D721Med (cell line): ENCODE data around the gene FOXN4.

Experiments used
- DNase-seq: peaks from one replicate; pipeline ENCODE4 v3.0.0; 2011; ENCODE audit warnings: low spot score; ENCODE audit not compliant: insufficient read length
- FAIRE-seq: peaks from 2 replicates; lab custom pipeline; 2011; peaks lifted over from hg19 to GRCh38; lab: Jason Lieb, UNC
- TF ChIP-seq, protein P1 (sequence below): IDR thresholded peaks from 2 replicates; pipeline ENCODE4 v1.5.1; 2012; ENCODE audit warnings: mild to moderate bottlenecking, control low read depth; ENCODE audit not compliant: insufficient read depth; ENCODE audit errors: missing control alignments

FOXN4 gene

GRCh38 chr12:109305547-109305946, 3.5 kb downstream of the FOXN4 start:
- no peak for DNase-seq
- no peak for FAIRE-seq
- TF ChIP-seq, protein P1, sequence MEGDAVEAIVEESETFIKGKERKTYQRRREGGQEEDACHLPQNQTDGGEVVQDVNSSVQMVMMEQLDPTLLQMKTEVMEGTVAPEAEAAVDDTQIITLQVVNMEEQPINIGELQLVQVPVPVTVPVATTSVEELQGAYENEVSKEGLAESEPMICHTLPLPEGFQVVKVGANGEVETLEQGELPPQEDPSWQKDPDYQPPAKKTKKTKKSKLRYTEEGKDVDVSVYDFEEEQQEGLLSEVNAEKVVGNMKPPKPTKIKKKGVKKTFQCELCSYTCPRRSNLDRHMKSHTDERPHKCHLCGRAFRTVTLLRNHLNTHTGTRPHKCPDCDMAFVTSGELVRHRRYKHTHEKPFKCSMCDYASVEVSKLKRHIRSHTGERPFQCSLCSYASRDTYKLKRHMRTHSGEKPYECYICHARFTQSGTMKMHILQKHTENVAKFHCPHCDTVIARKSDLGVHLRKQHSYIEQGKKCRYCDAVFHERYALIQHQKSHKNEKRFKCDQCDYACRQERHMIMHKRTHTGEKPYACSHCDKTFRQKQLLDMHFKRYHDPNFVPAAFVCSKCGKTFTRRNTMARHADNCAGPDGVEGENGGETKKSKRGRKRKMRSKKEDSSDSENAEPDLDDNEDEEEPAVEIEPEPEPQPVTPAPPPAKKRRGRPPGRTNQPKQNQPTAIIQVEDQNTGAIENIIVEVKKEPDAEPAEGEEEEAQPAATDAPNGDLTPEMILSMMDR, result no peak

GRCh38 chr12:109304485-109304884, 4.6 kb downstream of the FOXN4 start:
- FAIRE-seq (no peak), DNase-seq (no peak)
- TF ChIP-seq, protein P1, result no peak

GRCh38 chr12:109302770-109303169, 6.3 kb downstream of the FOXN4 start:
- no peak for FAIRE-seq
- TF ChIP-seq, protein P1, result no peak

DNA sequence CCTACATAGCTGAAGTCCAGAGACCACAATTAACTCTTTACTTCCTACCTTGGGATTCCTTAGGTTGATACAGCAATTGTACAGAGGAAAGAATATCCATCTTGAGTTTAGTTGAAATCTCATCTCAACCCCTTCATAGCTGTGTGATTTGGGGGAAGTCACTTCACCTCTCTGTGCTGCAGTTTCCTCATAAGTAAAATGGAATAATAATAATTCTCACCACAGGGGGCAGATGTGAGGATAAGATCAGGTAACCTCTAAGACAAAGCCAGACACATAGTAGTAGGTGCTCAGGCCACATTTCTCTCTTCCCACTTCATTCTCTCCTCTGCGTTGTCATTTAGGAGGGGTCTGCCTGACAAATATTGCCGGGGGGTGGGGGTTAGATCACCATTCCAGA, 6.7 kb downstream of the FOXN4 start:
- TF ChIP-seq, protein P1, result peak; percentile 8
- FAIRE-seq (no peak), DNase-seq (no peak)

More at GRCh38 chr12:109302770-109303169, 6.3 kb downstream of the FOXN4 start:
- no peak for DNase-seq

DNA sequence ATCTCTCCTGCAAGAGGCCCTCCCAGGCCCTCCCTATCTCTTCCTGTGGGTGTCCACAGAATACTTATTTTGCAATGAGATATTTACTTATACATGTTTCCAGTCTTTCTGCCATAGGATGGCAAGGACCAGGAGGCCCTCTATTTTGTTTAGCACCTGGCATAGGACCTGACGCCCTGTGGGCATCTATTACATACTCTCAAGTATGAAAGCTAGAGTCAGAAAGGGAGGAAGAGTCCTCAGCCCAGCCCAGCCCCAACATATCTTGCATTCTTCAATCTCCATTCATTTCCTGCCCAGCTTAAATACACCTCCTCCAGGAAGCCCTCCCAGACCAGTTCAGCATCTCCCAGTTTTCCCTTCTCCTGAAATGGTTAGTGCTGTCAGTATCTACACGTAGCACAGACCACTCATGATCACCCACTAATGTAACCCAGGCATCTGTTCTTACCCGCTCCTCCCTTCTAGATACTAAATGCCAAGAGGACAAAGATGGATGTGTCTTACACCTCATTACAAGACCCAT, 7.4 kb downstream of the FOXN4 start:
- TF ChIP-seq, protein P1, result no peak
- FAIRE-seq (no peak), DNase-seq (no peak)

GRCh38 chr12:109299849-109300248, 9.2 kb downstream of the FOXN4 start:
- DNase-seq, result no peak
- FAIRE-seq, result no peak
- TF ChIP-seq, protein P1, result no peak

DNA sequence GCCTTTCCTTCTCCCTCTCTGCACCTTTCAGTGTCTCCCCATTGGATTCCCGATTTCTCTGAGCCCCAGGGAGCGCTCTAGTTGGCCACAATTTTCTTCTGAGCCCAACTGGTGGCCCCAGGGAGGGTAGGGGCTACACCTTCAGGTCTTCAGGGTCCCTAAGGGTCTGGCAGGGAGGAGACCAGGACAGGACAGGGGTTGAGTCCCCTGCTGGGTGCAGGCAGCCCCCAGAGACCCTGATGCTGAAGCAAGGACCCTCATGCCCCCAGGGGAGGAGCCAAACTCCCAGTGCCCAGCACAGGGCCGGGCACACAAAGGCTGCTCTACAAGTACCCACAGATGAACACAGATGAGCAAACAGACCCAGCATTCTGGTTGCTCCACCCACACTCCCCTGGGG, 12.7 kb downstream of the FOXN4 start:
- TF ChIP-seq, protein P1, result no peak
- FAIRE-seq, result no peak
- no peak for DNase-seq
